Stomach (tissue), 4 donors: ENCODE results near the gene MS4A2.

Source experiments
- EP300 ChIP-seq: sonication (generic); formaldehyde crosslinking; IDR thresholded peaks from one replicate; pipeline ENCODE4 v1.6.1; 2017; ENCODE audit warnings: antibody characterized with exemption
- POLR2A ChIP-seq, 4 donors: fragments of 450-650 bp; IDR thresholded peaks; one replicate each; pipeline ENCODE4 v1.6.1; 2016; ENCODE audit warnings: antibody characterized with exemption in 4 of 4, control low read depth in 2 of 4, mild to moderate bottlenecking in 1 of 4, moderate library complexity in 1 of 4
- POLR2AphosphoS5 ChIP-seq, 3 donors: sonication (generic); formaldehyde crosslinking; IDR thresholded peaks; one replicate each; pipeline ENCODE4 v1.6.1; 2016; ENCODE audit warnings: antibody characterized with exemption in 3 of 3
- TF ChIP-seq, protein P1 (sequence below), 7 experiments: fragments of 450-650 bp in 4 of 7; fragments of 200-600 bp in 3 of 7; sonication (generic) in 3 of 7; IDR thresholded peaks; one replicate each; pipeline ENCODE4 v1.5.1; 2016 to 2019; ENCODE audit warnings: antibody characterized with exemption in 7 of 7, control low read depth in 2 of 7, mild to moderate bottlenecking in 1 of 7

DNA sequence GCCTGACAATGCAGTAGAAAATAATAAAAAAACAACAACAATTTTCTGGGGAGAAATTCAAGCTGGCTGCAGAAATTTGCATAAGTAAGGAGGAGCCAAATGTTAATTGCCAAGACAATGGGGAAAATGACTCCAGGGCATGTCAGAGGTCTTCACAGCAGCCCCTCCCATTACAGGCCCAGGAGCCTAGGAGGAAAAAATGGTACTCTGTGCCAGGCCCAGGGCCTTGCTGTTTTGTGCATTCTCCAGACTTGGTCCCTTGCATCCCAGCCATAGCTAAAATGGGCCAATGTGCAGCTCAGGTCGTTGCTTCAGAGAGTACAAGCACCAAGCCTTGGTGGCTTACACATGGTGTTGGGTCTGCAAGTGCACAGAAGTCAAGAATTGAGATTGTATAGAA, 45.5 kb downstream of the MS4A2 start:
- TF ChIP-seq, protein P1, sequence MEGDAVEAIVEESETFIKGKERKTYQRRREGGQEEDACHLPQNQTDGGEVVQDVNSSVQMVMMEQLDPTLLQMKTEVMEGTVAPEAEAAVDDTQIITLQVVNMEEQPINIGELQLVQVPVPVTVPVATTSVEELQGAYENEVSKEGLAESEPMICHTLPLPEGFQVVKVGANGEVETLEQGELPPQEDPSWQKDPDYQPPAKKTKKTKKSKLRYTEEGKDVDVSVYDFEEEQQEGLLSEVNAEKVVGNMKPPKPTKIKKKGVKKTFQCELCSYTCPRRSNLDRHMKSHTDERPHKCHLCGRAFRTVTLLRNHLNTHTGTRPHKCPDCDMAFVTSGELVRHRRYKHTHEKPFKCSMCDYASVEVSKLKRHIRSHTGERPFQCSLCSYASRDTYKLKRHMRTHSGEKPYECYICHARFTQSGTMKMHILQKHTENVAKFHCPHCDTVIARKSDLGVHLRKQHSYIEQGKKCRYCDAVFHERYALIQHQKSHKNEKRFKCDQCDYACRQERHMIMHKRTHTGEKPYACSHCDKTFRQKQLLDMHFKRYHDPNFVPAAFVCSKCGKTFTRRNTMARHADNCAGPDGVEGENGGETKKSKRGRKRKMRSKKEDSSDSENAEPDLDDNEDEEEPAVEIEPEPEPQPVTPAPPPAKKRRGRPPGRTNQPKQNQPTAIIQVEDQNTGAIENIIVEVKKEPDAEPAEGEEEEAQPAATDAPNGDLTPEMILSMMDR (IDR thresholded peaks at IDR 0.05), result no peak
- TF ChIP-seq POLR2A (IDR thresholded peaks at IDR 0.05) (no peak), EP300 (no peak), POLR2AphosphoS5 (IDR thresholded peaks at IDR 0.05) (no peak)
